GM19238 (cell line): Measurements from ENCODE around the gene TOMM7.
A peak's percentile ranks its signal among the peaks of the same experiment; 100 is the strongest.
"Not testable (repeated sequence)": the region's sequence is repeated elsewhere in the genome, so short reads cannot be mapped to it uniquely, and the experiment has no call there.

Source experiments
- DNase-seq: peaks from one replicate; pipeline ENCODE4 v3.0.0; 2011; ENCODE audit warnings: low spot score; ENCODE audit not compliant: insufficient read length

TOMM7 gene

DNA sequence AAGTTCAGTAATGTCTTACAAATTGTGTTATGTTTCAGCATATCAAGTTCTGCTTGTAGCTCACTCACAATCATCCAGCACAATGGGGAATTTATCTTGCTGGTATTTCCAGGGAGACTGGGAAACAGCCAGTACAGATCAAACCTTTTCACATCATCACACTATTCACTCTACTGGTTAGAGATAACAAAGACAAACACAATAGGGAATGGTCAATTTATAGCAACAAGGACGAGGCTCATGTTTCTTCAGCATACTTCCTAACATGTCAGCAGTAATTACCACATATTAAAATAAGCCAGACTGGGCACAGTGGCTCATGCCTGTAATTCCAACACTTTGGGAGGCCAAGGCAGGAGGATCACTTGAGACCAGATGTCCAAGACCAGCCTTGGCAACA, 38.3 kb downstream of the TOMM7 start:
- no peak for DNase-seq

DNA sequence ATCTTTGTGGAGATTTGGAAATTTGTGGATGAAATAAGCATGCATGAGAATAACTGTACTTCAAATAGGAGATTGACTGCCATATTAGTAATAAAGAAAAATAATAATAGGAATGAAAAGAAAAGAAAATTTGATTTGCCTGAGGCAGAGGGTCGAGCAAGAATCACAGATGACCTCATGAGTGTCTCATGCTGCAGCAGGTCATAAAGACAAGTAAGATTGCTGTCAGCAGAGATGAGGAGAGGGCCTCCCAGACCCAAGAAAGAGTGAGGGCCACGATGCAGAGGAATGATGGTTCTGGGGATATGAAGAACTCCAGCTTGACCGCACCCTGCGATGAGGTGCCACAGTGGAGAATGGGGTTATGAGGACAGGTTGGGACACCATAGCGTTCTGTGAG, 39.2 kb downstream of the TOMM7 start:
- DNase-seq = no peak

DNA sequence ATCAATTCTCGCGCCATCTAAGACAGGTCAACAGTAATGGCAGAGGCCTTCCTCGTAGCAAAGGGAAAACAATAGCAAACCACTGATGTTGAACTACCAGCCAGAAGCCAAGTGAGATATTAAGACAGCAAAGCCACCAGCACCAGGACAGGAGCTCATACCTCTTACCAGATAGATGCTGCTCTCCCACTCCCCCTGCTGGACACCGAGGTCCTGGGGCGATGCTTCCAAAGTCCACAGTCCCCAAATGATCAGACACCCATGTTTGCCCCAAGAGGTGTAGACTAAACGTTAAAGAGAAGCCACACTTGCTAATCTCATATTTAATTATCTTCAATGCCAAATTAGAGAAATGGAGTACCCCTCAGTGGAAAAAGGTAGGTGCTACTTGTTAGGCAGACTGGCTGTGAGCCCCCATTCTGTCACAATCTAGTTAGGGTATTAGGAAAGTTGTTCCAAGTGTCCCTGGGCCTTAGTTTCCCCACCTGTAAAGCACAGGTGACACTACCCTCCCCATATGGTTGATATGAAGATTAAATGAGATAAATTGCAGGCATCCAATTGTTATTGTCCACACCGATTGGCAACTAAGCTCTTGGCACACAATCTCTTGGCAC, 39.9 kb downstream of the TOMM7 start:
- DNase-seq = peak; percentile 72

DNA sequence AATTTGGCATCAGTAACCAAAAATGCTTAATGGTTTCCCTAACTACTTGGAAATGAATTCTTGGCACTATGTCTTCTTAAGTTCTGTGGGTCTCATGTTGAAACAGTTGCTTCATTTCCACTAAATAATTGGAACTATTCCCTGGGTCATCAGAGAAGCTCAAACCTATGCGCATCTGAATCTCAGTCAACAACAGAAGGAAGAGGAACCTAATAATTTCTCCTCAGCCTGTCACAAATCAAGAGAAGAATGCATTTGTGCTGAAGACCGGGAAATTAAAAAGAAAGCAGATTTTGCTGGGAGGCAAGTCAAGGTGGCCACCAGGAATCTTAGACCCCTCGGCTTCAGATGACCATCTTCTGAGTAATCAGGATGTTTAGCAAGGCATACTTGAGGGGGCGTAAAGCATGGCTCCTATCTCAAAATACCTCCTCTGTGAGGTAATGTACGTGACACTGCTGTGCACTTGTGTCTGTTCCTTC, 41.4 kb downstream of the TOMM7 start:
- no peak for DNase-seq

DNA sequence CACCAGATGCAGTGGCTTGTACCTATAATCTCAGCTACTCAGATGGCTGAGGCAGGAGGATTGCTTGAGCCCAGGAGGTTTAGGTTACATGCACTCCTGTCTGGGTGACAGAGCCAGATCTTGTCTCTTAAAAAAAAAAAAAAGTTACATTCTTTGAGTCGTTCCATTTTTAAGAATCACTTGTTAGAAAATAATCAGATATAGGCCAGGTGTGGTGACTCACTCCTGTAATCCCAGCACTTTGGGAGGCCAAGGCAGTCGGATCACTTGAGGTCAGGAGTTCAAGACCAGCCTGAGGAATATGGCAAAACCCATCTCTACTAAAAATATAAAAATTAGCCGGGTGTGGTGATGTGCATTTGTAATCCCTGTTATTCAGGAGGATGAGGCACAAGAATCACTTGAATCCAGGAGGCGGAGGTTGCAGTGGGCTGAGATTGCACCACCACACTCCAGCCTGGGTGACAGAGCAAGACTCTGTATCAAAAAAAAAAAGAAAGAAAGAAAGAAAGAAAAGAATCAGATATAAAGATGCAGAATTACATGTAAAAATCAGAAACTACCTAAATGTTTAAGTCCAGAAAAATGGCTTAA, 42.8 kb downstream of the TOMM7 start:
- not testable (repeated sequence) for DNase-seq

DNA sequence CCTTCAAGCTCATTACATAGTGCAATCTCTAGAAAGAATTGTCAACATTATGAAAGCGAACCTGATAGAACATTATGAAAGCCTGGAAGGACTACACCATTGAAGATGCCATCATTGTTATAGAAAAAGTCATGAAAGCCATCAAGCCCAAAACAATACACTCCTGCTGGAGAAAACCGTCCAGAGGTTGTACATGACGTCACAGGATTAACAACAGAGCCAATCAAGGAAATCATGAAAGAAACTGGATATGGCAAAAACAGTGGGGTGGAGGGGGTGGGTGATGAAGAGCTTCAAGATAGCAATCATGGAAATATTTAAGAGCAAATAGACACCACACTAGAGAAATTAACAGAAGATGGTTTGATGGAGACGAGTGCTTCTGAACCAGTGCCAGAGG, 45.7 kb downstream of the TOMM7 start:
- no peak for DNase-seq

DNA sequence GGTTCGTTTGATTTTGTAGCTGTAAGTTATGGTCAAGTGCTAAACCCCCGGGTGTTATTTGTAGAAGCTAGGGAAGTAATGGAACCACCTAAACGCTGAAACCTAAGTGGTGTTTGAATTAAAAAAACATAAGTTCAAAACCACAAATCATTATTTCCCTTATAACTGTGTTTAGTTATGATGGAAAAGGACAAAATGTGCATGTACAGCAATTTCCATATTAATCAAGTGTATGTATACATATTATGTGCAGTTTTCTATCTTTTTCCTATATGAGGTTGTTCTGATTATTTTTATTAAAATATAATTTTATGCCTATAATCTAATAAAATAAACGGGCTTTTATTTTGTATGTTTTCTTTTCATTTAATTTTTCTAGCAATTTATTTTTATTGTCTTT, 49.8 kb downstream of the TOMM7 start:
- DNase-seq = no peak

DNA sequence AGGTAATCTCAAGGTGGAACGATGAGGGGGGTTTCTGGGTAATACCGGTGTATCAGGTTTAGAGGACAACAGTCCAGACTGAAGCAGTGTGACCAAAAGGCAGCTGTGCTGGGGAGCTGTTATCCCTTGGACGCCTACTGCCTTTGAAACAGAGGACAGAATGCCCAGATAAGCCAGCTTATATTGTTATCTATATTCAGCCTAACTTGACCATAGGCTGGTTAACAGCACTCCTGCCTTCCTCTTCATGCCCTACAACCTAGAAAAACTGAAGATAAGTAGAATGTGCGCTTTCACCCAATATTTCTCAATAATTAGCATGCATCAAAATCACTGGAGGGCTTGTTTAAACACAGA, 50.8 kb downstream of the TOMM7 start:
- DNase-seq = no peak

DNA sequence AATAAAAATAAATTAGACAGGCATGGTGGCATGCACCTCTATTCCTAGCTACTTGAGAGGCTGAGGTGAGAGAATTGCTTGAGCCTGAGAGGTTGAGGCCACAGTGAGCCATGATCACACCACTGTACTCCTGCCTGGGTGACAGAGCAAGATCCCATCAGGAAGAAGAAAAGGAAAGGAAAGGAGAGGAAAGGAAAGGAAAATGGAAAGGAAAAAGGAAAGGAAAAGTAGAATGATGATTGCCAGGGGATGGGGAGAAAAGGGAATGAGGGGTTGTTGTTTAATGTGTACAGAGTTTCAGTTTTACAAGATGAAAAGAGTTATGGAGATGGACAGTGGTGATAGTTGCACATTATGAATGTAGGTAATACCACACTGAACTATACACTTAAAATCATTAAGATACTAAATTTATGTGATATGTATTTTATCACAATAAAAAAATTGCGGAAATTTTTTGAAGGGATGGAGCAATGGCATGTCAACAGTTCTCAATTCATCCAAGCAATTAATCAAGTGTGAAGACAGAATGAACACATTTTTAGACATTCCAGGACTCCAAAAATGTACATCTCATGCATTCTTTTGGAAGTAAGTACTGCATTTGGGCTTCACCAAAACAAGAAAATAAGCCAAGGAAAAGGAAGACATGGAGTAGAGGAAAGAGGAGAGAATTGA, 51.3 kb downstream of the TOMM7 start:
- no peak for DNase-seq

DNA sequence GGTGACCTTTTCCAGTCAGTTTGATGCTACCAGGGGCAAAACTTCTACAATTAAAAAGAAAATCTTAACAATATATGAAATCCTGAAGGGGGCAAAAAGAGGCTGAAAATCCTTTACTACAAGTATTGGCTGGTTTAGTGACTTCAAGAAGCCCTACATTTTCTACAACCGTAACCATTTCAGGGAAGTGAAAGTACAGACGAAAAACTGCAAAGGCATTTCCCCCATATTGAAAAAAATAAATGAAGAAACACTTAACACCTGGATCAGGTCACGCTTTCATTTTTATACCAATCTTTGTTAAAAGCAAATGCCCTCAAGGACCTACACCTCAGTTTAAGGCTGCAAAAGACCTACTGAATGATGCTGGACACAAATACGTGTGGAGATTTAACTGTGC, 57.0 kb downstream of the TOMM7 start:
- no peak for DNase-seq
